OCI-LY1 (cell line): ENCODE data around the gene GZF1.

Experiments used
- CTCF ChIP-seq: fragments of 200-600 bp; sonication (generic), shearing (Covaris generic); IDR thresholded peaks from 2 replicates; pipeline ENCODE4 v1.5.1; 2017; ENCODE audit warnings: mild to moderate bottlenecking, antibody characterized with exemption, low read length, moderate library complexity, mixed read lengths
- EZH2 ChIP-seq: fragments of 200-600 bp; sonication (generic), shearing (Covaris generic); IDR thresholded peaks from 2 replicates; pipeline ENCODE4 v1.8.0; 2017; ENCODE audit warnings: borderline replicate concordance, mixed run types, mild to moderate bottlenecking, antibody characterized with exemption, low read length, moderate library complexity, mixed read lengths

GRCh38 chr20:23413862-23414422, 52.0 kb downstream of the GZF1 start:
- TF ChIP-seq CTCF (no peak), EZH2 (no peak)
